H1 (cell line): Measurements from ENCODE around the gene VSIG10L2. TPM values are rescaled to one million over a fixed set of nuclear protein-coding genes. Genes with fewer than 3 reads are reported as not detected.

Source experiments
- CTCF ChIA-PET: fragments of 300-600 bp; sonication (Branson Sonifier 250); formaldehyde crosslinking; loops from one replicate; lab custom pipeline; 2021; ENCODE audit not compliant: partially characterized antibody; lab: Charles Lee
- POLR2A ChIA-PET: fragments of 300-600 bp; sonication (Branson Sonifier 250); formaldehyde crosslinking; loops from one replicate; lab custom pipeline; 2021; ENCODE audit warnings: inconsistent platforms; ENCODE audit not compliant: partially characterized antibody; lab: Charles Lee
- DNase-seq, 2 experiments: peaks; one replicate each; pipeline versions ENCODE4 v3.0.0 to v3.0.0-alpha.2; 2010 to 2022; ENCODE audit warnings: low spot score in 2 of 2, low read depth in 1 of 2, mixed read lengths in 1 of 2
- FAIRE-seq: peaks from 2 replicates; lab custom pipeline; 2011; peaks lifted over from hg19 to GRCh38; lab: Jason Lieb, UNC
- H2AFZ ChIP-seq: 2 replicates; pipeline ENCODE4 v1.8.1; 2012; ENCODE audit warnings: low read length, inconsistent platforms
- H2AK5ac ChIP-seq: 2 replicates; pipeline ENCODE4 v1.6.1; 2013; ENCODE audit warnings: low read depth, low read length
- H2BK120ac ChIP-seq: replicated peaks from 2 replicates; pipeline ENCODE3; 2013; ENCODE audit warnings: low read depth, low read length, inconsistent platforms
- H2BK12ac ChIP-seq: 2 replicates; pipeline ENCODE4 v1.6.1; 2013; ENCODE audit warnings: low read depth, low read length
- H2BK15ac ChIP-seq: 2 replicates; pipeline ENCODE4 v1.6.1; 2013; ENCODE audit warnings: low read length
- H2BK20ac ChIP-seq: 2 replicates; pipeline ENCODE4 v1.6.1; 2013; ENCODE audit warnings: low read length
- H2BK5ac ChIP-seq: 2 replicates; pipeline ENCODE4 v1.6.1; 2013; ENCODE audit warnings: low read depth, low read length
- H3K14ac ChIP-seq: 2 replicates; pipeline ENCODE4 v1.6.1; 2013; ENCODE audit warnings: inconsistent platforms; ENCODE audit not compliant: insufficient read length
- H3K18ac ChIP-seq: 2 replicates; pipeline ENCODE4 v1.6.1; 2013; ENCODE audit warnings: low read length; ENCODE audit errors: extremely low read depth
- H3K23ac ChIP-seq: 2 replicates; pipeline ENCODE4 v1.6.1; 2013; ENCODE audit warnings: inconsistent platforms; ENCODE audit not compliant: insufficient read length
- H3K23me2 ChIP-seq: 2 replicates; pipeline ENCODE4 v1.6.1; 2013; ENCODE audit warnings: low read depth, low read length
- H3K27ac ChIP-seq: 2 replicates; pipeline ENCODE4 v1.6.1; 2011; ENCODE audit warnings: low read depth, low read length, inconsistent platforms
- H3K27me3 ChIP-seq, 4 experiments: replicated peaks in 1 of 4; 1 replicate in 1 of 4; 2 replicates in 3 of 4; pipeline versions ENCODE4 v1.6.1 to v1.8.1; 2011 to 2013; ENCODE audit warnings: low read length in 3 of 4, mild to moderate bottlenecking in 3 of 4, inconsistent platforms in 2 of 4, mixed read lengths in 2 of 4, moderate library complexity in 1 of 4; ENCODE audit not compliant: control insufficient read depth in 3 of 4, insufficient read depth in 3 of 4; ENCODE audit errors: extremely low read depth in 1 of 4
- H3K36me3 ChIP-seq, 4 experiments: 2 replicates each; pipeline versions ENCODE4 v1.6.1 to v1.8.1; 2011 to 2013; ENCODE audit warnings: mild to moderate bottlenecking in 4 of 4, low read length in 3 of 4, moderate library complexity in 2 of 4, control low read depth in 1 of 4, inconsistent platforms in 1 of 4; ENCODE audit not compliant: insufficient read depth in 4 of 4, control insufficient read depth in 2 of 4
- H3K4ac ChIP-seq: replicated peaks from 2 replicates; pipeline ENCODE3; 2013; ENCODE audit warnings: low read length, low read depth, mixed read lengths, inconsistent platforms; ENCODE audit not compliant: insufficient read length
- H3K4me1 ChIP-seq, 4 experiments: replicated peaks in 1 of 4; 1 replicate in 1 of 4; 2 replicates in 3 of 4; pipeline versions ENCODE4 v1.6.1 to v1.8.1; 2011 to 2013; ENCODE audit warnings: low read length in 3 of 4, inconsistent platforms in 2 of 4, mixed read lengths in 1 of 4; ENCODE audit not compliant: insufficient read depth in 4 of 4, control insufficient read depth in 3 of 4
- H3K4me2 ChIP-seq, 2 experiments: 2 replicates each; pipeline versions ENCODE4 v1.6.1 to v1.8.1; 2011 to 2013; ENCODE audit warnings: low read depth in 2 of 2, low read length in 2 of 2, control low read depth in 1 of 2, inconsistent platforms in 1 of 2, mild to moderate bottlenecking in 1 of 2; ENCODE audit not compliant: insufficient read depth in 1 of 2
- H3K4me3 ChIP-seq, 4 experiments: fragments of 200-600, 300-600 bp in 1 of 4; sonication (generic), shearing (Covaris generic), sonication (Bioruptor Twin) in 1 of 4; 2 replicates each; pipeline versions ENCODE4 v1.5.1 to v1.8.1; 2011 to 2016; ENCODE audit warnings: low read length in 4 of 4, low read depth in 3 of 4, control low read depth in 2 of 4, inconsistent platforms in 2 of 4, mild to moderate bottlenecking in 2 of 4, mixed read lengths in 1 of 4, moderate library complexity in 1 of 4; ENCODE audit not compliant: insufficient read depth in 2 of 4; ENCODE audit errors: extremely low read depth in 1 of 4
- H3K56ac ChIP-seq: replicated peaks from 2 replicates; pipeline ENCODE3; 2013; ENCODE audit warnings: low read depth, mild to moderate bottlenecking, mixed read lengths, low read length, inconsistent platforms; ENCODE audit not compliant: insufficient read length
- H3K79me1 ChIP-seq: 2 replicates; pipeline ENCODE4 v1.6.1; 2013; ENCODE audit warnings: low read depth, low read length, control low read depth
- H3K79me2 ChIP-seq, 2 experiments: 2 replicates each; pipeline versions ENCODE4 v1.6.1 to v1.8.1; 2012 to 2013; ENCODE audit warnings: low read length in 2 of 2, mild to moderate bottlenecking in 2 of 2, inconsistent platforms in 1 of 2; ENCODE audit not compliant: insufficient read depth in 2 of 2, control insufficient read depth in 1 of 2
- H3K9ac ChIP-seq, 4 experiments: replicated peaks in 1 of 4; 1 replicate in 1 of 4; 2 replicates in 3 of 4; pipeline versions ENCODE4 v1.6.1 to v1.8.1; 2011 to 2013; ENCODE audit warnings: low read depth in 3 of 4, low read length in 3 of 4, control low read depth in 2 of 4, mild to moderate bottlenecking in 2 of 4, moderate library complexity in 2 of 4, inconsistent platforms in 1 of 4; ENCODE audit errors: extremely low read depth in 1 of 4
- H3K9me3 ChIP-seq, 2 experiments: 2 replicates each; pipeline versions ENCODE4 v1.6.1 to v1.8.1; 2012 to 2013; ENCODE audit warnings: mild to moderate bottlenecking in 2 of 2, moderate library complexity in 2 of 2, control low read depth in 1 of 2, inconsistent platforms in 1 of 2, low read depth in 1 of 2, low read length in 1 of 2, mixed read lengths in 1 of 2; ENCODE audit not compliant: insufficient read depth in 2 of 2
- H4K20me1 ChIP-seq, 2 experiments: replicated peaks in 1 of 2; 2 replicates each; pipeline versions ENCODE3 to v1.8.1; 2011 to 2013; ENCODE audit warnings: inconsistent platforms in 2 of 2, low read length in 2 of 2, mild to moderate bottlenecking in 1 of 2; ENCODE audit not compliant: insufficient read depth in 2 of 2, control insufficient read depth in 1 of 2
- H4K5ac ChIP-seq: 2 replicates; pipeline ENCODE4 v1.6.1; 2013; ENCODE audit warnings: low read length, low read depth, mixed read lengths, inconsistent platforms; ENCODE audit not compliant: insufficient read length
- H4K8ac ChIP-seq: 2 replicates; pipeline ENCODE4 v1.8.0; 2013; ENCODE audit warnings: mild to moderate bottlenecking, moderate library complexity, low read length, inconsistent platforms; ENCODE audit not compliant: insufficient read depth; ENCODE audit errors: extremely low read depth
- H4K91ac ChIP-seq: replicated peaks from 2 replicates; pipeline ENCODE3; 2013; ENCODE audit warnings: low read length, mixed read lengths, inconsistent platforms; ENCODE audit not compliant: insufficient read length
- CEBPB ChIP-seq: IDR thresholded peaks from 2 replicates; pipeline ENCODE4 v1.6.1; 2012; ENCODE audit warnings: low read depth, low read length
- JUN ChIP-seq: IDR thresholded peaks from 2 replicates; pipeline ENCODE4 v1.6.1; 2011; ENCODE audit warnings: low read depth, mild to moderate bottlenecking, improper control_type of control experiment, low read length
- WGBS, 2 experiments: shearing (Covaris generic) in 1 of 2; methylation state at CpG; one replicate each; pipeline versions ENCODE4 v1.1.6 to v1.1.7; 2013 to 2015; ENCODE audit warnings: low lambda C conversion rate in 2 of 2, mixed read lengths in 2 of 2, inconsistent platforms in 1 of 2, low coverage in 1 of 2, missing lambda C conversion rate in 1 of 2; ENCODE audit not compliant: insufficient replicate concordance in 2 of 2, insufficient coverage in 1 of 2, insufficient read length in 1 of 2; ENCODE audit errors: extremely low coverage in 1 of 2, missing lambda C conversion rate in 1 of 2; 5-methylcytosine and 5-hydroxymethylcytosine counted together
- polyA plus RNA-seq, 7 experiments: library from polyadenylated mRNA; depleted of rRNA in 3 of 7; stranded (reverse) in 5 of 7; unstranded in 2 of 7; fragments of >200 nt in 5 of 7; fragments of 200-250 nt in 2 of 7; gene quantifications; 1 replicate in 5 of 7; 2 replicates in 1 of 7; 4 replicates in 1 of 7; pipeline versions ENCODE4 v1.2.1 to v1.2.3, GENCODE V29; 2011 to 2013; ENCODE audit warnings: missing spikeins in 2 of 7, mixed read lengths in 2 of 7
- total RNA-seq: library from RNA; stranded (reverse); fragmentation: NEBNext Ultra II Directional; extraction: Animal tissue kit (Norgen Biotek cat#: 25700); gene quantifications from 2 replicates; pipeline ENCODE4 v1.2.1, GENCODE V29; 2021
- TF ChIP-seq, protein P1 (sequence below): IDR thresholded peaks from 2 replicates; pipeline ENCODE4 v1.6.1; 2012; ENCODE audit warnings: low read length, inconsistent platforms

VSIG10L2 gene
- total and polyA plus RNA-seq, 2 of the 8 experiments (the other 6 are each of a cell fraction or from before 2014, with no cell fraction given) = not detected

DNA sequence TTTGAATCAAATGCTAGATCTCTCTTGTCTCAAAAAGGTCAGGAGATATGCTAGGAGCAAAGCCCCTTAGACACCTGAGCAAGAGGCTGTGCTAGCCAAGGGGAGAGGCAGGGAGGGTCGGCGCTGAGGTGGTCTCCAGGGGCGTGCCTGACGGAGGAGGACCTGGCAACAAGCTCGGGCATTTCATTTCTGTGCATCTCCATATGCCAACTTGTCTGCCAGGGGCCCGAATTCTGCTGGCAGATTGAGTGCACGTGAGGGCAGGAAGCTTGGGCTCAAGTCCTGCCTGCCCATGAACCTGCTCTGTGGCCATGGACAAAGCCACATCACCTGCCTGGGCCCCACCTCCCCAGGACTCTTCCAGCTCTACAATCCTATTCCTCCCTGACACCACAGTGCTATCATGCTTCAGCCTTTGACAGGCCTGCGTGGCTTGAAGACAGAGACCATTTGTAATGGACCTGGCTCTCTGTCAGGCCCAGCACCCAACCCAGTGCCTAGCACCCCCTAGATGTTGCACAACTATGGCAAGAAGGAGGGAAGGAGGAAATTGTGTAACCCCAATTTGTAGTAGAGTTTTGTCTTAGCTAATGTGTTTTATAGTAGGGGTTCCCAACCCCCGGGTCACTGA, 16.3 kb upstream of the VSIG10L2 start:
- Histone ChIP-seq H3K9ac (no peak overlapping the region; a peak in 1 of 7 replicates), H4K5ac (no peak overlapping the region), H2AFZ (no peak overlapping the region), H3K27ac (no peak overlapping the region), H3K4ac (no peak overlapping the region), H2BK120ac (no peak overlapping the region), H2BK20ac (no peak overlapping the region), H3K23me2 (no peaks in the 10 kb centered on the region), H3K18ac (no peak overlapping the region), H3K36me3 (no peaks in the 10 kb centered on the region), H3K4me2 (no peak overlapping the region), H3K14ac (no peak overlapping the region), H3K79me1 (no peaks in the 10 kb centered on the region), H4K8ac (no peak overlapping the region), H2BK12ac (no peak overlapping the region), H3K4me1 (peaks cover 6 to 14% (median 11%) of the 10 kb centered on the region in 4 experiments), H4K20me1 (no peaks in the 10 kb centered on the region), H3K56ac (no peak overlapping the region), H2BK15ac (no peak overlapping the region), H3K27me3 (peaks cover 0 to 6% (median 2%) of the 10 kb centered on the region in 4 experiments; a peak in 2 of 7 replicates), H3K79me2 (no peaks in the 10 kb centered on the region), H3K4me3 (no peak overlapping the region), H2BK5ac (no peak overlapping the region), H3K9me3 (no peaks in the 10 kb centered on the region), H2AK5ac (no peak overlapping the region), H3K23ac (no peak overlapping the region), H4K91ac (no peak overlapping the region)
- FAIRE-seq = no peak
- ChIA-PET CTCF (interaction anchor here (0.8 to 7.0 kb wide), 10 partner anchors 8 to 264 kb away, joined by 3 to 76 read pairs (median 3); partner anchors contain the start of gene VSIG10L2), POLR2A (interaction anchor here (0.9 to 1.3 kb wide), 2 partner anchors 9 to 228 kb away, joined by 3 read pairs; no protein-coding TSS in a partner anchor)
- WGBS, 2 experiments = 84% methylated on average over 9 of the region's 9 CpGs; no CpG with 5 or more reads in 1 of the 2 experiments
- no peak for TF ChIP-seq JUN
- TF ChIP-seq, protein P1, sequence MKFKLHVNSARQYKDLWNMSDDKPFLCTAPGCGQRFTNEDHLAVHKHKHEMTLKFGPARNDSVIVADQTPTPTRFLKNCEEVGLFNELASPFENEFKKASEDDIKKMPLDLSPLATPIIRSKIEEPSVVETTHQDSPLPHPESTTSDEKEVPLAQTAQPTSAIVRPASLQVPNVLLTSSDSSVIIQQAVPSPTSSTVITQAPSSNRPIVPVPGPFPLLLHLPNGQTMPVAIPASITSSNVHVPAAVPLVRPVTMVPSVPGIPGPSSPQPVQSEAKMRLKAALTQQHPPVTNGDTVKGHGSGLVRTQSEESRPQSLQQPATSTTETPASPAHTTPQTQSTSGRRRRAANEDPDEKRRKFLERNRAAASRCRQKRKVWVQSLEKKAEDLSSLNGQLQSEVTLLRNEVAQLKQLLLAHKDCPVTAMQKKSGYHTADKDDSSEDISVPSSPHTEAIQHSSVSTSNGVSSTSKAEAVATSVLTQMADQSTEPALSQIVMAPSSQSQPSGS = no peak
- TF ChIP-seq CEBPB = peak; percentile 69
- no peak for DNase-seq
